ENCODE data around the gene GPR148.

GRCh38 chr2:130768191-130768855 is 39.5 kb downstream of the GPR148 start:
- TF ChIP-seq, protein P1, sequence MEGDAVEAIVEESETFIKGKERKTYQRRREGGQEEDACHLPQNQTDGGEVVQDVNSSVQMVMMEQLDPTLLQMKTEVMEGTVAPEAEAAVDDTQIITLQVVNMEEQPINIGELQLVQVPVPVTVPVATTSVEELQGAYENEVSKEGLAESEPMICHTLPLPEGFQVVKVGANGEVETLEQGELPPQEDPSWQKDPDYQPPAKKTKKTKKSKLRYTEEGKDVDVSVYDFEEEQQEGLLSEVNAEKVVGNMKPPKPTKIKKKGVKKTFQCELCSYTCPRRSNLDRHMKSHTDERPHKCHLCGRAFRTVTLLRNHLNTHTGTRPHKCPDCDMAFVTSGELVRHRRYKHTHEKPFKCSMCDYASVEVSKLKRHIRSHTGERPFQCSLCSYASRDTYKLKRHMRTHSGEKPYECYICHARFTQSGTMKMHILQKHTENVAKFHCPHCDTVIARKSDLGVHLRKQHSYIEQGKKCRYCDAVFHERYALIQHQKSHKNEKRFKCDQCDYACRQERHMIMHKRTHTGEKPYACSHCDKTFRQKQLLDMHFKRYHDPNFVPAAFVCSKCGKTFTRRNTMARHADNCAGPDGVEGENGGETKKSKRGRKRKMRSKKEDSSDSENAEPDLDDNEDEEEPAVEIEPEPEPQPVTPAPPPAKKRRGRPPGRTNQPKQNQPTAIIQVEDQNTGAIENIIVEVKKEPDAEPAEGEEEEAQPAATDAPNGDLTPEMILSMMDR (IDR thresholded peaks at IDR 0.05) = no peak
- TF ChIP-seq POLR2A (IDR thresholded peaks at IDR 0.05) = no peak
